Hematopoietic multipotent progenitor cell (in vitro differentiated cells): Measurements from ENCODE around the gene CDK6. TPM values are rescaled to one million over a fixed set of nuclear protein-coding genes. Genes with fewer than 3 reads are reported as not detected.

ENCODE experiments used
- DNase-seq, 3 donors: peaks; one replicate each; pipeline ENCODE4 v3.0.0-alpha.2; 2011 to 2015; ENCODE audit warnings: low read depth in 2 of 3, low spot score in 2 of 3
- total RNA-seq: library from RNA; depleted of rRNA; stranded (reverse); fragments of >200 nt; gene quantifications from one replicate; pipeline ENCODE4 v1.2.3, GENCODE V29; 2012

Gene CDK6
- total RNA-seq, 1 donor = 627 TPM

DNA sequence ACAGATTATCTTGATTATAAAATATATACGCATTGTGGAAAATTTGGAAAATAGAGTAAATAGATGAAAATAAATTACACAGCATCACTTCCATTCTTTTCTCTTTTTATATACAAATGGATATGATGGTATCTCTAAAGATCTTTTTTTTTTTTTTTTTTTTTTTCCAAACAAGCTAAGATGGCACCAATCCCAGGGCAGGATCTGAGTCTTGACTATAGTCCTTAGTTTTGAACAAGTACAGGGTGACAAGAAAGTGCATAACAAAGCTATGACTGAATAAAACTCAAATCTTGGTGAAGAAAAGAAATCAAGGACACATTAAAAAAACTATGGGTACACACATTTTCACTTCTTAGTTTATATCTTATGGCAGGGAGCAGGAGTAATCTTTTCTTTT lies 203.6 kb downstream of the CDK6 start:
- DNase-seq = no peak

GRCh38 chr7:92631850-92632487 lies 204.4 kb downstream of the CDK6 start:
- DNase-seq = no peak

DNA sequence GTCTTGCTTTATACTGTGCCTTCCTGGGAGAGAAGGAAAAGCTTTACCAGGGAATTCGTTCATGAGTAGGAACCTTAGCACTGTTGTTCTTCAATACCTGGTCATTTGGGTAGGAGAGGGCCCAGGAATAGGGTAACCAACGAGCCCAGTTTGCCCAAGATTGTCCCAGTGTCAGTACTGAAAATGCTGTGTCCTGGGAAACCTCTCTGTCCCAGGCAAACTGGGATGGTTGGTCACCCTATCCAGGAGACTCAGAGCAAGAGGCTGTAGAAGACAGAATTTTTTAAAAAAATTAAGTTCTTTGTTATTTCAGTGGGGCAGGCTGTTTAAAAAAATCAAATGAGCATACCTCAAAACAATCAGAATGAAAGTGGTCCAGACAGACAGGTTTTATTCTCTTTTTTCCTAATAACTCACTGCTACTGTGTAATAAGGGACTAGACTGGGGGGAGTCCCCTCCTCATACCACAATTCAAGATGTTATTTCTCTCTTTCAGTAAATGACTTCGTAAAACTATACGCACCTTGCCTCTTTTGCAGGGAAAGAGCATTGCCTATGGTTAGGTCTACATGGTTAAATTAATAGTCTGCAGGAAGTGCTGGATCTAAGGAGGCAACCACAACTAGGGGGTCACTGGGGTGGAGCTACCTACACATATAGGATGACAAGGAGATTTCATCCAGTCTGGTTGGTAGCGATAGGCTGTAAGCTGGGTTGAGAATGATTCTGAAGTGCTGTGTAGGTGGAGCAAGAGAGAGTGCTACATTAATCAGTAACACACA lies 205.1 kb downstream of the CDK6 start:
- peak in 1 of 3 donors; percentile 73 for DNase-seq

DNA sequence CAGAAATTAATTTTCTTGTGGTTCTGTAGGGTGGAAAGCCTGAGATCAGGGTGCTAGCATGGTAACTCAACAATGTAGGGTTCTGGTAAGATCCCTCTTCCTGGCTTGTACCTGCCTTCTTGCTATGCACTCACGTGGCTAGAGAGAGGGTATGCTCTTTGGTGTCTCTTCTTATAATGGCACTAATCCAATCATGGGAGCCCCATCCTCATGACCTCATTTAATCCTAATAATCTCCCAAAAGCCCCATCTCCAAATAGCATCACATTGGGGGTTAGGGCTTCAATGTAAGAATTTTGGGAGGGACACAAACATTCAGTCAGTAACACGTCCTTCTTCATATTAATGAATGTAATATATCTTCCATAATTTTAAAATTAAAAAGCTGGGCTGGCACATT lies 206.6 kb downstream of the CDK6 start:
- no peak for DNase-seq

GRCh38 chr7:92627956-92628355 lies 208.4 kb downstream of the CDK6 start:
- DNase-seq = no peak

GRCh38 chr7:92626281-92626809 lies 210.0 kb downstream of the CDK6 start:
- DNase-seq = no peak

- DNase-seq = peak in 1 of 3 donors; percentile 23
Measured at GRCh38 chr7:92625617-92626016, 210.8 kb downstream of the CDK6 start.

DNA sequence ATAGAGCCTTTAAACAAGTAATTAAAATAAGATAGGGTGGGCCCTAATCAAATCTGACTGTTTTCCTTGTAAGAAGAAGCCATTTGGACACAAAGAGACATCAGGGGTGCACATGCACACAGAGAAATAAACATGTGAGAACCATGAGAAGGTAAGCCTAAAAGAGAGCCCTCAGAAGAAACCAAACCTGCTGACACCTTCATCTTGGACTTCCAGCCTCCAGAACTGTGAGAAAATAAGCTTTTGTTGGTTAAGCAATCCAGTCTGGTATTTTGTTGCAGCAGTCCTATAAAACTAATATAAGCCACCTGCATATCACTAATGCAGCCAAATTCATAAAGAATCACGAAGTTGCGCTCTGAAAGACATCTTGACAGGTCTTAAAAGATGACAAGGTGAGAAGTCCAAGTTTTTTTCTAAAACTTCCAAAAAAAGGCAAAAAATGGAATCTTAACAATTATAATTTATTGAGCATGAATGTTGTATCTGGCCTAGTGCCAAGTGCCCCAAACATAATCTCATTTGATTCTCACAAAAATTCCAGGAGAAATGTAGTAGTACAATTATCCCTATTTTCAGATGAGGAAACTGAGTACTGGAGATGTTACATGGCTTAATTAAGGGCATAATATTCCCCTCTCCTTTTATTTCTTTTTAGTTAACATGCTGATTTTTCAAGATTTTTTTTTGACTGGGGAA lies 211.9 kb downstream of the CDK6 start:
- DNase-seq = no peak

- DNase-seq = no peak
Measured at GRCh38 chr7:92623544-92623943, 212.8 kb downstream of the CDK6 start.

GRCh38 chr7:92622685-92623084 lies 213.7 kb downstream of the CDK6 start:
- no peak for DNase-seq

GRCh38 chr7:92622030-92622429 lies 214.3 kb downstream of the CDK6 start:
- DNase-seq = no peak

- no peak for DNase-seq
Measured at GRCh38 chr7:92621561-92622023, 214.8 kb downstream of the CDK6 start.

GRCh38 chr7:92621026-92621540 lies 215.3 kb downstream of the CDK6 start:
- peak; percentile 44 to 95 (median 94) for DNase-seq

DNA sequence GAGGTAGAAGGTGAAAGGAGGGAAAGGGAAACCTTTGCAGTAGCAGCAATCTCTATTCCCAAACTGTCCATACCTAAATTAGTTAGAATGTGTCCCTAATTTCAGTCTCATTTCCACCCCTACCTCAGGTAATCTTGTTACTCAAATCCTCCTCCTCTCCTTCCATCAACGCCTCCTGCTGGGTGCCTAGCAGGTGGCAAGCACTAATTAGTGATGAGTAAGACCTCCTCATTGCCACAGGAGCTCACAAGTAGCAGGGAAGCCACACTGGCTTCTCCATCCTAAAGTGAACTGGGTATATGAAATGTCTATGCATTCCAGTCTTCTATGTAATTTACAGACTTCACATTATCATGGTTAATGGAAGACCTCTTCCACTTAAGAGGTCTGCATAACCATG lies 220.5 kb downstream of the CDK6 start:
- DNase-seq = no peak

DNA sequence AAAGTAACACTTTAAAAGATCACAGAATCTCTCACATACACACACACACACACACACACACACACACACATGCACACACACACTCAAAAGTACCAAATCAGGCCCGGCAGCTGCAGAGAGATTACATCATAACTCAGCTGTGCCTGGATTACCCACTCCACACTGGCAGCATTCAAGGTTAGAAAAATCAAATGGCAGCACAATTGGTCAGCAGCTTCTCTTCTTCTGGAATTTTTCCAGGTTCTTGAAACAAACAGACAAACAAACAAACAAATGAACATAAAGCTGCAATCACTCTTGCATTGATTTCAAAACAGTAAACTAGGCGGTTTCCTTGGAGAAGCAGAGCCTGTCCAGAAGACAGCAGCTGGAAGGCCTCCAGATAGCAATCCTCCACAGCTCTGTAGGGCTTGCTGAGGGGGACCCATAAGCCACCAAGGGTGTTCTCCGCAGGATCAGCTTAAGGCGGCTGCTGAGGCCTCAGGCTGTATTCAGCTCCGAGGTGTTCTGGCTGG lies 221.7 kb downstream of the CDK6 start:
- DNase-seq = no peak

DNA sequence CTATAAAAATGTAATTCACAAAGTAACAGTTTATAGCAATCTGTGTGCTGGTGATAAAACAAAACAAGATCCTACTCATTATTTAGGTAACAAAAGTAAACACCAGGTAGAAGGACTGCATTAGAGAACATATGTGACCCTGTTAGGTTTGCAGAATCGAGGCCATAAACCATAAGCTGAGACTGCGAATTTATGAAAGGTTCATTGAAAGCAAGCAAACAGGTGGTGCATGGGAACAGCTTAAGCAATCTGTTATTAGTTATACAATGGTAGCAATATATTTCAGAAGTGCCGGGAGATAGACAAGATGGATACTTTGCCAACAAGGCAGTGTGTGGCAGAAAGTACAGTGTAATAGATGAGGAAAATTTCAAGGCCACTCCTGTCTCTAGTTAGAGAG lies 222.7 kb downstream of the CDK6 start:
- no peak for DNase-seq

- DNase-seq = no peak
Measured at GRCh38 chr7:92613214-92613613, 223.2 kb downstream of the CDK6 start.

- no peak for DNase-seq
Measured at GRCh38 chr7:92612501-92612900, 223.9 kb downstream of the CDK6 start.

- DNase-seq = no peak
Measured at GRCh38 chr7:92611735-92612134, 224.6 kb downstream of the CDK6 start.

DNA sequence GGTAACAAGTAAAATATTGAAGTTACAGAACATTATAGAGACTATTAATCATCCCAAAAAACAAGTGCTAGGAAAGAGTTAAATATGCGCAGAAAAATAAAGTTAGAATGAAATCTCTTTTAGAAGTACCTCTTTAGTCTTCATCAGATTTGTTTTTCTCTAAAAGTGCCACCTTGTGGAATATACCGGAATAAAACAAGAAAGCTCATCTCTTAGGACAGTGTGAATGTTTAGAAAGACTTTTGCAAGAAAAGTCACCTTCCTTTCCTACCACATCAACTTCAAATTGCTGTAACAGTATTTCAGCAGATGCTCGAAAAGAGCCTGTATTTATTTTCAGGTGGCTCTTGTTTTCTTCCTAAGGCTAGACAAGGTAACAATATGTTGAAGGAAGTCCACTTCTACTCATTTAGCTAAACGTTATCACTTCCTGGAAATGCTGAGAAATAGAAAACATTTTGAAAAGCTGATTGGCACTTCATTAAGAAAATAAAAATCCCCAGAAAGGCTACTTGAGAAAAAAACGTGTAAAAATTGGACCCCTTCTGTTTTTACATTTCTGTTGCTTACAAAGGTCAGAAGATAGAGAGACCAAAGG lies 226.4 kb downstream of the CDK6 start:
- peak in 2 of 3 donors; percentile 40 to 67 for DNase-seq
